HEK293 (cell line): ENCODE results near the gene FUT3.

Experiments
- CTCF ChIP-seq: fragments of 450-650 bp; formaldehyde crosslinking; IDR thresholded peaks from 2 replicates; pipeline ENCODE4 v1.5.1; 2016; ENCODE audit warnings: missing biosample characterization, missing genetic modification characterization
- MZF1 ChIP-seq: fragments of 450-650 bp; formaldehyde crosslinking; IDR thresholded peaks from 2 replicates; pipeline ENCODE4 v1.5.1; 2017; ENCODE audit warnings: missing biosample characterization, missing genetic modification characterization, borderline replicate concordance
- SCRT2 ChIP-seq: fragments of 450-650 bp; formaldehyde crosslinking; IDR thresholded peaks from 2 replicates; pipeline ENCODE4 v1.5.1; 2016; ENCODE audit warnings: missing biosample characterization, missing genetic modification characterization
- ZNF274 ChIP-seq, 2 experiments: fragments of 200-500 bp in 1 of 2; fragments of 450-650 bp in 1 of 2; sonication (Bioruptor generic) in 1 of 2; formaldehyde crosslinking in 1 of 2; IDR thresholded peaks; 2 replicates each; pipeline versions ENCODE4 v1.5.1 to v1.6.1; 2014 to 2016; ENCODE audit warnings: borderline replicate concordance in 1 of 2, inconsistent platforms in 1 of 2, low read length in 1 of 2, missing biosample characterization in 1 of 2, missing genetic modification characterization in 1 of 2
- ZNF670 ChIP-seq: fragments of 450-650 bp; formaldehyde crosslinking; IDR thresholded peaks from 2 replicates; pipeline ENCODE4 v1.5.1; 2016; ENCODE audit warnings: missing biosample characterization, missing genetic modification characterization, low read depth
- ZNF707 ChIP-seq: fragments of 450-650 bp; formaldehyde crosslinking; IDR thresholded peaks from 2 replicates; pipeline ENCODE4 v1.5.1; 2016; ENCODE audit warnings: missing biosample characterization, missing genetic modification characterization
- TF ChIP-seq, protein P1 (sequence below): fragments of 450-650 bp; formaldehyde crosslinking; IDR thresholded peaks from 2 replicates; pipeline ENCODE4 v1.5.1; 2016; ENCODE audit warnings: missing biosample characterization, missing genetic modification characterization
- TF ChIP-seq, protein P2 (sequence below): fragments of 450-650 bp; formaldehyde crosslinking; IDR thresholded peaks from 2 replicates; pipeline ENCODE4 v1.5.1; 2016; ENCODE audit warnings: missing biosample characterization, missing genetic modification characterization, low read depth

DNA sequence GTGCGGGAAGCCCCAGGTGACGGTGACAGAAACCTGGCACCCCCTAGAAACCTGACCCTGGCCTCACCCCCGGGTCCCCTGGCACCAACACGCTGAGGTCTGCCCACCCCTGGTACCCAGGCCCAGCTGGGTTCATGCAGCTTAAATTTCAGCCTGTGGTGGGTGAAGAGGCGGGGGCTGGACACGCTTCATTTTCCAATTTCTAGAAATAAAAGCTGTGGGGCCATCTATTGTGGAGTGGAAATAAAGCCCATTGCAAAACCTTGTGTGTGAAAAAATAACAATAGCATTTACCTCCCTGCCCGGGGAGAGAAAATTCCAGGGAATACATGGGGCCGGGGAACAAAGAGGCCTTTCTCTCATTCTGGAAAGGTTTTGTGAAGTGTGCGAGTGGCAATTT, 26.6 kb upstream of the FUT3 start:
- TF ChIP-seq, protein P1, sequence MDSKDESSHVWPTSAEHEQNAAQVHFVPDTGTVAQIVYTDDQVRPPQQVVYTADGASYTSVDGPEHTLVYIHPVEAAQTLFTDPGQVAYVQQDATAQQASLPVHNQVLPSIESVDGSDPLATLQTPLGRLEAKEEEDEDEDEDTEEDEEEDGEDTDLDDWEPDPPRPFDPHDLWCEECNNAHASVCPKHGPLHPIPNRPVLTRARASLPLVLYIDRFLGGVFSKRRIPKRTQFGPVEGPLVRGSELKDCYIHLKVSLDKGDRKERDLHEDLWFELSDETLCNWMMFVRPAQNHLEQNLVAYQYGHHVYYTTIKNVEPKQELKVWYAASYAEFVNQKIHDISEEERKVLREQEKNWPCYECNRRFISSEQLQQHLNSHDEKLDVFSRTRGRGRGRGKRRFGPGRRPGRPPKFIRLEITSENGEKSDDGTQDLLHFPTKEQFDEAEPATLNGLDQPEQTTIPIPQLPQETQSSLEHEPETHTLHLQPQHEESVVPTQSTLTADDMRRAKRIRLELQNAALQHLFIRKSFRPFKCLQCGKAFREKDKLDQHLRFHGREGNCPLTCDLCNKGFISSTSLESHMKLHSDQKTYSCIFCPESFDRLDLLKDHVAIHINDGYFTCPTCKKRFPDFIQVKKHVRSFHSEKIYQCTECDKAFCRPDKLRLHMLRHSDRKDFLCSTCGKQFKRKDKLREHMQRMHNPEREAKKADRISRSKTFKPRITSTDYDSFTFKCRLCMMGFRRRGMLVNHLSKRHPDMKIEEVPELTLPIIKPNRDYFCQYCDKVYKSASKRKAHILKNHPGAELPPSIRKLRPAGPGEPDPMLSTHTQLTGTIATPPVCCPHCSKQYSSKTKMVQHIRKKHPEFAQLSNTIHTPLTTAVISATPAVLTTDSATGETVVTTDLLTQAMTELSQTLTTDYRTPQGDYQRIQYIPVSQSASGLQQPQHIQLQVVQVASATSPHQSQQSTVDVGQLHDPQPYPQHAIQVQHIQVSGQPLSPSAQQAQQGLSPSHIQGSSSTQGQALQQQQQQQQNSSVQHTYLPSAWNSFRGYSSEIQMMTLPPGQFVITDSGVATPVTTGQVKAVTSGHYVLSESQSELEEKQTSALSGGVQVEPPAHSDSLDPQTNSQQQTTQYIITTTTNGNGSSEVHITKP (tag by site-specific recombination): no peak
- TF ChIP-seq ZNF670 (tag by site-specific recombination): no peak
- no peak for TF ChIP-seq ZNF707 (tag by site-specific recombination)
- no peak for TF ChIP-seq SCRT2 (tag by site-specific recombination)
- TF ChIP-seq, protein P2, sequence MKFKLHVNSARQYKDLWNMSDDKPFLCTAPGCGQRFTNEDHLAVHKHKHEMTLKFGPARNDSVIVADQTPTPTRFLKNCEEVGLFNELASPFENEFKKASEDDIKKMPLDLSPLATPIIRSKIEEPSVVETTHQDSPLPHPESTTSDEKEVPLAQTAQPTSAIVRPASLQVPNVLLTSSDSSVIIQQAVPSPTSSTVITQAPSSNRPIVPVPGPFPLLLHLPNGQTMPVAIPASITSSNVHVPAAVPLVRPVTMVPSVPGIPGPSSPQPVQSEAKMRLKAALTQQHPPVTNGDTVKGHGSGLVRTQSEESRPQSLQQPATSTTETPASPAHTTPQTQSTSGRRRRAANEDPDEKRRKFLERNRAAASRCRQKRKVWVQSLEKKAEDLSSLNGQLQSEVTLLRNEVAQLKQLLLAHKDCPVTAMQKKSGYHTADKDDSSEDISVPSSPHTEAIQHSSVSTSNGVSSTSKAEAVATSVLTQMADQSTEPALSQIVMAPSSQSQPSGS: no peak
- no peak for TF ChIP-seq ZNF274 (IDR thresholded peaks at IDR 0.05; ENCODE audit: low read length)
- no peak for TF ChIP-seq ZNF274 (tag by site-specific recombination; IDR thresholded peaks at IDR 0.05; ENCODE audit: borderline replicate concordance)
- no peak for TF ChIP-seq CTCF (tag by site-specific recombination)
- no peak for TF ChIP-seq MZF1 (tag by site-specific recombination)
